Lower leg skin (tissue), 3 donors: ENCODE measurements around the gene MUC6.

ENCODE experiments used
- CTCF ChIP-seq, 3 donors: fragments of 450-650 bp; IDR thresholded peaks; one replicate each; pipeline ENCODE4 v1.5.1; 2016; ENCODE audit warnings: antibody characterized with exemption in 3 of 3, mild to moderate bottlenecking in 3 of 3, moderate library complexity in 2 of 3
- POLR2A ChIP-seq, 2 donors: fragments of 450-650 bp; IDR thresholded peaks; one replicate each; pipeline ENCODE4 v1.6.1; 2016 to 2017; ENCODE audit warnings: antibody characterized with exemption in 2 of 2, mild to moderate bottlenecking in 1 of 2, moderate library complexity in 1 of 2

GRCh38 chr11:1041471-1041870, 5.0 kb upstream of the MUC6 start:
- TF ChIP-seq CTCF (IDR thresholded peaks at IDR 0.05): no peak
- TF ChIP-seq POLR2A (IDR thresholded peaks at IDR 0.05): no peak
